GM18858 (cell line): ENCODE results near the gene KLHDC10.
"Not testable (repeated sequence)": the region's sequence is repeated elsewhere in the genome, so short reads cannot be mapped to it uniquely, and the experiment has no call there.

Experiments
- ATAC-seq: cut with Tn5 transposase; IDR thresholded peaks from one replicate; pipeline ENCODE4 v1.9.1; 2021; ENCODE audit not compliant: unreplicated experiment

KLHDC10 gene

GRCh38 chr7:130113887-130114286 is 43.6 kb downstream of the KLHDC10 start:
- no peak for ATAC-seq

GRCh38 chr7:130114374-130114773 is 44.0 kb downstream of the KLHDC10 start:
- ATAC-seq, result peak; percentile 68

- ATAC-seq, result no peak
These were observed 44.4 kb downstream of the KLHDC10 start for GRCh38 chr7:130114776-130115175.

GRCh38 chr7:130118294-130118693 is 48.0 kb downstream of the KLHDC10 start:
- ATAC-seq, result no peak

GRCh38 chr7:130118801-130119200 is 48.5 kb downstream of the KLHDC10 start:
- no peak for ATAC-seq

- ATAC-seq, result no peak
These were observed 53.2 kb downstream of the KLHDC10 start for GRCh38 chr7:130123501-130123900.

- no peak for ATAC-seq
These were observed 54.4 kb downstream of the KLHDC10 start for GRCh38 chr7:130124711-130125110.

GRCh38 chr7:130126840-130127239 is 56.5 kb downstream of the KLHDC10 start:
- not testable (repeated sequence) for ATAC-seq

DNA sequence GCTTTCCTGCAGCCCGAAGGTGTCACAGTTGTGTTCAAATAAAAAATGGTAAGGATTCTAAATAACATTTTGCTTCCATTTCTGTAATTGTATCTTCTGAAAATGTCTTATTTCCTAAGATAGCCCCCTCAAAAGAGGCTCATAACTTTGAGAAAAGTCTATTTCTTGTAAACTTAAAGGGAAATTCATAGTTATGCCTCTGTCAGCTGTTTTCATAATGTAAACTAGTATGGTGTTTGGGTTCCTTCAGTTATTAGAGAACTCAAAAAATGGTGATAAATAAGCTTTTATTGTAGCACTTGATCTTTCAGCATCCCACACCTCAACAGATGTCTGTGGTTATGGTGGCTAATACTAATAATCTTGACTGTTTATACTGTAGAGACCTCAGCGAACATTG is 57.1 kb downstream of the KLHDC10 start:
- no peak for ATAC-seq

DNA sequence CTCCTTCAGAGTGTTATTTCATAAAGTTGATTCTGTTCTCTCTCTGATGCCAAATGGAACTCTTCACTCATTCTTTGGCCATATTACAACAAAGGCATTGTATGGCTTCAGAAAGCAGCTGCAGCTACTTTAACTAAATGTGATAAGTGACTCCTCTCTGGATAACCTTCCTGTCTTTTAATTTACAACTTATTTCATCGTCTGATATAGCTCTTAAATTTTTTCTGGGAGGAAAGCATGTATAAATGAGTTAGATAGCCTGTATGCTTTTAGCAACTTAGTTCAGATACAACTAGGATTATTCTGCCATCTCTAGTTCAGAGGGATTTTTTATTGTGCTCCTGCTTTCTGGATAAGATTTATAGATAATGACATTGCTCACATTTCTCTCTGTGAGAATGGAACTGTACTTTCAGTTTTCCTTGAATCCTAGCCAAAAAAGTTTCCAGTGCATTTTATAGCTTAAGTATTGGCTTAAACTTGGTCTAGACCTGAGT is 57.5 kb downstream of the KLHDC10 start:
- no peak for ATAC-seq

DNA sequence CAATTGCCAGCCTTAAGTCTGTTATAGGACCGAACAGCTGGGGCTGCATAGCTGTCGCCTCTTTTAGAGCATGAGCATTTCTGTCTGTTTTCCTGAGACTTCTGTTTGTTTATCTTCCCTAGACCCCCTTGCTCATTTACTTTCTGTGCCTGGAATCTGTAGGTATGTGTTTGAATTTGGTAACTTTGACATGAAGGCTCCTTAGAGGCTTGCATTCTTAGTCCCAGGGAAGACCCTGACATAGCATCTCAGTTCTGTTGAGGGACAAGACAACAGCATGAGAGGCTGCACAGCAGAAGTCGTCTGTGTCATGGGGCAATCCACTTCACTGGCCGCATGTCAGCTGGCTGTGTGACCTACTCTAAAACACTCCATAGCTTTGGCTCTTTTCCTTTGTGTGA is 58.7 kb downstream of the KLHDC10 start:
- ATAC-seq, result no peak

DNA sequence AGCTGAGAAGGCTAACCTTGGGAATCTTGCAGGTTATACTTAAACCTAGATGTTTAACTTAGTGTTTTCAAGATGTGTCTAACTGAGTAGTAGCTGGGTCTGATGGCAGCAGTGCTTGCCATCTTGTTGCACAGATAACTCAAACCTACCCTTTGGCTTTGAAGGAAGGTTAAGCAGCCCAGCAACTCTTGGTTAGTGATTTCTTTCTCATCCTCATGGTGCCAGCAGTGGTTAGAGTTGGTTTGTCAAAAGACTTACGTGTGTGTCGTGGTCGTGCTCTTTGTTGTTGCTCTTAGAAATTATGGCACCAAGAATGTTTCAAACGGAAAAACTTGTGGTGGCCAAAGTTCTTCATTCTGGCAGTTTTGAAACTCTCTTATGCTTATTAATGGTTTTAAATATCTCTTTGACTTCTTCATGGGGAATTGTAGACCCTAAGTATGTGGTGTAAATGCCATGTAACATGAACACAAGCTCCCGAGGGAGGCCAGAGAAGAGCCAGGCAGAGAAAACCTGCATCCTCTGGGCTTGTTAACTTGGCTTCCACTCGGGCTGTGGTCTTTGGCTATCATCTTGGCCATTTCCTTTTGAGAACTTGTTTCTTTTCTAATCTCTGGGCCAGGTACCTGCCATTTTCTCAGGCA is 61.0 kb downstream of the KLHDC10 start:
- ATAC-seq, result no peak

- ATAC-seq, result no peak
These were observed 61.9 kb downstream of the KLHDC10 start for GRCh38 chr7:130131964-130132875.

DNA sequence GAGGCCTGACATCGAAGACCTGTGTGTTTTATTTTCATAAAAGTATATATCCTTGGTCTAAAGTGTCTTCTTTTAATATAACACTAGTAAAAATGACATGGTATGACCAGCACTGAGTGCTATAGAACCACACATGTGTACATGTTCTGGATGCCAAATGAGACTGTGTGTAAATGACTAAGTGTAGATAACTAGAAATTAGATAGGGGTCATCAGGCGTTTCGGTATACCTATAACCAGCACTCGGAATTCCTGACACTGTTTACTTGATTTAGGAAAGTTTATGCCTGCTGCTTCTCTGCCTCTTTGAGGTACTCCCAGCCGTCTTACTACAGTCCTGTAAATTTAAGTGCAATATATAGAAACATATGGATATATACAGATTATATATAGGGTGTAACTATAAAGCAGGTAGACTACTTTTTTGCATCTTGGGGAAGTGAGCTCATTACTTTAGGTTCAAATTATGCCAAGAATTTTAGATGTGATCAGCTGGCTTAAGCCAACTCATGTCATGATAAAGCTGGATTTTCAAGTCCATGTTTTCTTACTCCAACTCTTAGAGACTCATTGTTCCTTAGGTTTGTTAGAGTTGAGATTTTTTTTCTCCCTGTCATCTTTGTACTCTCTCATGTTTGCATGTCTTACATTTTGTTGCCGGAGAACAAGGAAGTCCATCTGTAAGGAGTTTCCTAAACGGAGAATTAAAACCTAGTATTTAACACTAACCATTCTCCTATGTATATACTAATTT is 62.9 kb downstream of the KLHDC10 start:
- ATAC-seq, result no peak

DNA sequence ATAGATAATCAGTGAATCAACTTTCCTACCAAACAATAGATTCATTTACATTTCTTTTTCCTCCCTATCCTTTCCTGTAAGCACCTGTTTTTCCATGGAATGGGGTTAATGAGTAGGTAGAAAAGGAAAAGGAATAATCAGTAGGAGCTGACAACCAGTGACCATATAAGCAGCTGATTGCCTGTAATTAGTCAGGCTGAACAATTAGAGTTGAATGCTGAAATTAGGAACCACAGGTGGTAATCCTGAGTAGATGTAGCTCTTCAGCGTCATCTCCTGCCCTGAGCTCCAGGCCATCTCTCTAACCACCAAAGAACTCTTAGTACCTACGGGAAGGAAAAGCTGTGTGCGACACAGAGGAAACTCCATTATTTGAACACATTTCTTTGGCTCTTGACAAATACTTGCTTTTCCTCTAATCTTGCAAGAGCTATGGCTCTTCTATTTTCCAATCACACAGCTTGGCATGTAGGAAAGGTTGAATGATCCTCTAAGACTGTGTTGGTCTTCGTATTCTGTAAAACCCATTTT is 63.8 kb downstream of the KLHDC10 start:
- ATAC-seq, result no peak

DNA sequence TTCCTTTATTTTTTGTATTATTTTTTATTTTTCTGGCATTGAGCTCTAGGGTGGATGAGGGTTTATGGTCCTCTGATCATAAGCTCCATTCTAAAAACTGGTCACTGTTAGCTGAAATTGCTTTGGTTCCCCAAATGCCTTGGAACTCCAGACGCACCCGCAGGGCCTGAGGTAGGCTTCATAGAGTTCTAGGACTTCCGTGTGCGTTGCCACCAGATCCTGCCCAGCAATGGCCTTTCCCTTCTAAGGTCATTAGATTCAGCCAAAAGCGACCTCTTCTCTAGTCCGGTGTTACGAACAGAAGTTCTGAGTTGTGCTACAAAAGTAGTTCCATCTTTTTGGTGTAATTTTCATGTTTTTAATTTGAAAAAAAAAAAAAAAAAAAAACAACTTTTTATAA is 64.4 kb downstream of the KLHDC10 start:
- ATAC-seq, result no peak

- ATAC-seq, result no peak
These were observed 65.2 kb downstream of the KLHDC10 start for GRCh38 chr7:130135208-130136205.

DNA sequence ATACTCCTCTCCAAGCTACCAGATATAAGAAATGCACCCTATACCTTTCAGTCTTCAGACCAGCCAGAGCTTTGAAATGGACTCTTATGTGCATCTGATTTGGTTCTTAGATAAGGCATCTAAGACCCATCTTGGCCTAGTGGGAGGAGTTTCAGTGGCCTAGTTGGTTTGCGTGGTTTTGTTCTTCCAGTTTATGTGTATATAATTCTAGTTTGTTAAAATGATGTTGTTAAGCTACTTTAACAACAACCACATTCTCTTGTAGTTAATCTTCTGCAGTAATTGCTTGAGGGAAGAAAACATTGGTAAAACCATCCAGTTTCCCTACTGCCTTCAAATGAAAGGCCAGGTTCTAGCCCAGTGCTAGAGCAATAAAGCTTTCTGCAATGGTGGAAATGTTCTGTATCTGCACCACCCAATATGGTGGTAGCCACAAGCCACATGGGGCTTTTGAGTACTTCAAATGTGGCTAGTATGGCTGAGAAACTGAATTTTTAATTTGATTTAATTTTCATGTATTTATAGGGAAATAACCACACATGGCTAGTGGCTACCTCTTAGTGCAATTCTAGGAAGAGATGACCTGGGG is 66.3 kb downstream of the KLHDC10 start:
- ATAC-seq, result no peak

- no peak for ATAC-seq
These were observed 66.9 kb downstream of the KLHDC10 start for GRCh38 chr7:130137207-130137606.
